Erythroblast (primary cell): ENCODE measurements around the gene SUN3.

Experiments used
- GATA1 ChIP-seq: IDR thresholded peaks from 2 replicates; pipeline ENCODE4 v1.6.1; 2011; ENCODE audit warnings: low read depth, mild to moderate bottlenecking, control low read depth, low read length, moderate library complexity
- POLR2A ChIP-seq: IDR thresholded peaks from 2 replicates; pipeline ENCODE4 v1.6.1; 2011; ENCODE audit warnings: mild to moderate bottlenecking, low read length

GRCh38 chr7:48031111-48031510 is 2.2 kb upstream of the SUN3 start:
- TF ChIP-seq POLR2A, result no peak
- no peak for TF ChIP-seq GATA1
